Eye (tissue), 1 donor: ENCODE results near the gene LRRK1.
"Not testable (repeated sequence)": the region's sequence is repeated elsewhere in the genome, so short reads cannot be mapped to it uniquely, and the experiment has no call there.

ENCODE experiments used
- DNase-seq: peaks from one replicate; pipeline ENCODE4 v3.0.0-alpha.2; 2015

Gene LRRK1

GRCh38 chr15:101083336-101084045 lies 164.3 kb downstream of the LRRK1 start:
- DNase-seq = no peak

GRCh38 chr15:101084801-101085200 lies 165.6 kb downstream of the LRRK1 start:
- DNase-seq = no peak

- no peak for DNase-seq
Measured at GRCh38 chr15:101085311-101085700, 166.1 kb downstream of the LRRK1 start.

GRCh38 chr15:101086394-101087171 lies 167.4 kb downstream of the LRRK1 start:
- no peak for DNase-seq

- no peak for DNase-seq
Measured at GRCh38 chr15:101087172-101087769, 168.1 kb downstream of the LRRK1 start.

GRCh38 chr15:101088271-101088670 lies 169.1 kb downstream of the LRRK1 start:
- DNase-seq = no peak

DNA sequence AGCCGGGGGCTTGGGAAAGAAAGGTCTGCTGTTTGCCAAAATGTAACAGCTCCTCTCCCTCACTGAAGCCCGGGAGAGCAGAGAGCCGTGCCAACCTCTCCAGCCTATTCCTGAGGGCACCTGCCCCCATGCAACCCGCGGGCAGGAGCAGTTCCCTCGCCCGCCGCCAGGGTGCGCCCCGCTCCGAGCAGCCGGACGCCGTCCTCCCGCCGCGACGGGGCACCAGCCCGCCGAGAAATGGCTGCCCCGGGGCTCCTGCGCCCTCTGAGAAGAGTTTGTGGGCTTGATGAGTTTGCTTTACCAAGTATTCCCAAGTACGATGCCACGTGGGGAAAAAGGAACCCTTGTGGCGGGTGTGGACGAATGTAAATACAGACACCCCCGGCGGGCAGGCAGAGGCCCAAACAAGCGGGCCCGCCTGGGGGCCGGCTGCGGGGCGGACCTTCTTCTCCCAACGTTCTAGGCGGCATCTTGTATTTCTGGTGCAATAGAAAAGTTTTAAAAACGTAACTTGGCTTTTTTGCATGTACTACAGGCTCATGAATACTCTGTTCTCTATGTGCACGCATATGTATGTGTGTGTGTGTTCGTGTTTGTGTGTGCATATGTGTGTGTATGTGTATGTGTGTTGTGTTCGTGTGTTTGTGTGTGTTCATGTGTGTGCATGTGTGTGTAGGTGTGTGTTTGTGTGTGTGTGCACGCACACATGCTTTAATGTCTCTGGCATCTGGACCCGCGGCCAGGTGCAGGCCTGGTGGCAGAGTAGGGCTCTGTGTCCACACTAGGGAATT lies 169.8 kb downstream of the LRRK1 start:
- DNase-seq = peak; percentile 82

DNA sequence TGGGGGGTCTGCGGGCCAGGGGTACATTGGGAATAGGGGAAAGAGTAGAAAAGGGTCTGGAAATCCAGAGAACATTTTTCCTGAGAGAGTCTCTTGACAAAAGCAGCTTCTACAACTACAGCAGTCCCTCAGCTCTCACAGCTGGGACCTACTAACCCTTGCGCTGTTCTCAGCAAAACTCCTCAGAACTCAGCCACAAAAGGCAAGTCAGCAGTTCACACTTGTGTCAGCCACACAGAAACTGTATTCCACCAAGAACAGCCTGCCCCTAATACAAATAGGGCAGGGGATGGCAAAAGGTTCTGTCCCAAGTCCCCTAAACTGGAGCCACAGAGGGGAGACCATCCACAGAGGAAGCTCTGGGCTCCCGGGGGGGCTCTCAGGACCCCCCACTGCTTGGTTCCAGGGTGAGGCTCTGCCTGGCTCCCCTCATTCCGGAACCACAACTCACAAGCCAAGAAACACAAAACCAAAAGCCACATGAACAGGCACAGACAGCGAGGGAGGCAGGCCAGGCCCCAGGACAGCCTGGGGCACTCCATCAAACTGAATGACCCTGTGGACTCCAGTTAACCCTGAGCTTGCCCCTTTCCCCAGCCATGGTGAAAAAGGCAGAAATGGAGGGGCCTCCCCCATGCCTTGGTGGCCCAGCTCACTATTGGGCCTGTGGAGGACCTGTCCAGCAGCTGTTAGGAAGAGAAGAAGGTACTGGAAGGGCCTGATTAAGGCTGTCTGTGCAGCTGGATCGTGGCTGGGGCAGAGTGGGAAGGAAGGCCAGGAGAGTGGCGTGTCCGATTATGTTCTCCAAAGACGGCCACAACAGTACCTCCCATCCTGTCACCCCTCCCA lies 170.6 kb downstream of the LRRK1 start:
- no peak for DNase-seq

- DNase-seq = no peak
Measured at GRCh38 chr15:101090428-101090790, 171.3 kb downstream of the LRRK1 start.

DNA sequence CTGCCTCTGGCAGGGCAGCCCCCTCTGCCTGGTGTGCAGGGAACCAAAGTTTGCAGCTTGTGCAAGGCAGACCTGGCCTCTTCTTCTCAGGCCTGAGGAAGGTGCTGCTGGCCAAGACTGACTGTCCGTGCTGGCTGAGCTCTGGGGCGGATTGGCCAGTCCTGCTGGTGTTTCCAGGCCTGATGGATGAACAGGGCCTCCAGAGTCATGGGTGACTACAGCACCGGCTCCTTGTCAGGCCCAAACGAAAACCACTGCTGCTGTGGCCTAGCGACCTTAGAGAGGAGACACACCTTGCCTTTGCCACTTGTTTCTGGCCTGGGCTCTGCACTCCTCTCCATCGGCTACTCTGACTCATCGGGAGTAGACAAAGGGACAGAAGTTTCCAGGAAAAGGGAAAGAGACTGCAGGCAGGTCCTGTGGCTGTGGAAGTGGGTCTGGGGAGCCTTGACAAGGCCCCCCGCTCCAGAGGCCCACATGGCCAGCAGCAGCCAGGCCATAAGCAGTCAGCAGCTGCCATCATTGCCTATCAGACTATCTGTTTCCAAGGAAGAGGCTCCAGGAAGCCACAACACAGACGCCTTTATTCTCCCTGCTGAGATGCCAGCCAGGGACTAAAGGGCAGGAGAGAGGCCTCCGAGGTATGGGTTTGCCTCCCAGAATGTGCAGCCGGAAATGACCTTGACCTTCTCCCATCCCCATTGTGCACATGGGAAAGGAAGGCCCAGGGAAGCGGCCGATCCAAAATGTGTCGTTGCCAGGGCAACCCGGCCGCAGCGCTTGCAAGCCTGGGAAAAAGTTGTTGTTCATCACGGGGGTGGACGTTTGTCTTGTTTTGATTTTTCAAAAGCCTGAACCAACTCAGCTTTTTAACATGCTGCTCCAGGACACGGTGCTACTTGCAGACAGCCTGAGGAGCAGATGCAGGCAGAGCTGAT lies 172.2 kb downstream of the LRRK1 start:
- peak; percentile 83 for DNase-seq

- peak; percentile 53 for DNase-seq
Measured at GRCh38 chr15:101092156-101092866, 173.2 kb downstream of the LRRK1 start.

- DNase-seq = no peak
Measured at GRCh38 chr15:101092867-101093202, 173.7 kb downstream of the LRRK1 start.

- DNase-seq = no peak
Measured at GRCh38 chr15:101093958-101094357, 174.8 kb downstream of the LRRK1 start.

GRCh38 chr15:101095796-101096406 lies 176.7 kb downstream of the LRRK1 start:
- DNase-seq = not testable (repeated sequence)

DNA sequence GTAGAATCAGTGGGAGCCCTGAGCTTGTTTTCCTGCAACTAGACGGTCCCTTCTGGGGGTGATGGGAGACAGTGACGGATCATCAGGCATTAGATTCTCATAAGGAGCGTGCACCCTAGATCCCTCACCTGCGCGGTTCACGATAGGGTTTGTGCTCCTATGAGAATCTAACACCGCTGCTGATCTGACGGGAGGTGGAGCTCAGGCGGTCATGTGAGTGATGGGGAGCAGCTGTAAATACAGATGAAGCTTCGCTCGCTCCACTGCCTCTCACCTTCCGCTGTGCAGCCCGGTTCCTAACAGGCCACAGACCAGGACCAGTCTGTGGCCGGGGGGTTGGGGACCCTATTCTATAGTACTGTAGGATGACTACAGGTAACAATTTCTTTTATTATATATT lies 178.0 kb downstream of the LRRK1 start:
- DNase-seq = no peak

DNA sequence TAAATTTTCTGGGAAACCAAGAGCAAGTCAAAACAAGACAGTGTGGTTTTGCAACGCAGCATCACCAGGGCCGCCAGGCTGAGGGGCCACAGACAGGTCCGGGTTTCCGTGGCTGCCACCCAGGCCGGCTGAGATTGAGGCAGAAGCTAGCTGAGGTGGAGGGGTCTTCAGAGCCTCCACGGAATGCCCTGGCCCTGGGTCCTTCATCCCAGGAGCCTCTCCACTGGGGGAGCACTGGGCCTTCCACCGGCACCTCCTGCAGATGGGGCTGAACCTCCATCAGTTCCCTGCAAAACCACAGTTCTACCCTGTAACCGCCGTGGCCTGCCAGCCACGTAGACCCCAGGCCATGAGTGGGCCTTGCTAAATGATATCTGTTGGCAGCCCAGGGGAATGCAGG lies 180.0 kb downstream of the LRRK1 start:
- DNase-seq = no peak

DNA sequence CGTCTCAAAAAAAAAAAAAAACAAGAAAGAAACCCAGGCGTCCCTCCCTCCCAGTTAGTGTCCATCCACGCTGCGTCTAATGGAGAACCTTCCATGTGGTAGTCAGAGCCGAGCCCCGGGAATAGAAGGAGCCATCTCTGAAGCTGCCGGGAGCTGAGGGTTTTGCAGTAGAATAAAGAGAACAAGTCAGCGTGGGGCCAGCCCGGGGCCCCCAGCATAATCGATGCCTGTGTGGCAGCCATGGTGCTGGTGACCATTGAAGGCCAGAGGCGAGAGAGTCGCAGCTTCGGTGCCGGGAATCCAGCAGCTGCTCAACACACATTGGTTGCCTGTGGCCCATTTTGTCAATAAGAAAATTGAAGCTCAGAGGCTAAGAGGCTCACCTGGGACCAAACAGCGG lies 181.0 kb downstream of the LRRK1 start:
- no peak for DNase-seq

DNA sequence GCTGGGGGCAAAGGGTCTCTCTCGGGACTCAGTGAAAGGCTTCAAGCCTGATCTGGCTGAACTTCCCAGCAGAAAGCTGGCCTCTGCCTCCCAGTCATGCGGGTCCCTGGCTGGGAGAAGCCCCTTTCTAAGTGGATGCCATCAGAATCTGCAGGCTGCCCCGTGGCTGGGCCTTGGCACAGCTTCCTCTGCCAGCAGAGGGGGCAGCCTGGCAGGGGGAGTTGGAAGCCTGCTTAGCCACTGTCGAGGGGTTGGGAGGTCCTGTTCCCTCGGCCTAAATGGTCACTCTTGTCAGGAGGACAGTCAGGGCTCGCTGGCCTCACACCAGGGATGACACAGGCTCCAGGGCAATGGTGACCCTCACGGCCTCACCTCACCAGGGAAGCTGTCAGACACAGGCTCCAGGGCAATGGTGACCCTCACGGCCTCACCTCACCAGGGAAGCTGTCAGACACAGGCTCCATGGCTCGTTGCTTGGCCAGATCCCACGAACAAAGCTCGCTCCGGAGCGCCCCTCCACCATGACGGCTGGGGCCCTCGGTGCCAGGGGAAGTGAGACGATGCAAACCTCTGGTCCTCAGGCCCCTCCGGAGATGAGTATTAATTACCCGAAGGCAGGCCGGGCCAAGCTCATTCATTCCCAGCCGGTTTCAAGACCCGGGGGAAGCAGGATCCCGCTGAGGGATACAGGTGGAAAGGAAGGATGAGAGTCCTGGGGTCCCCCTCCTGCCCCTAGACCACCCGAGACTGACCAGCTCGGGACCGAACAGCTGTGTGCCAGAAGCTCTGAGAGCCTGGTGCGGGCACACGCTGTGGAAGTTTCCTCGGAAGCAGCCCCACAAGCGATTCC lies 181.7 kb downstream of the LRRK1 start:
- no peak for DNase-seq

DNA sequence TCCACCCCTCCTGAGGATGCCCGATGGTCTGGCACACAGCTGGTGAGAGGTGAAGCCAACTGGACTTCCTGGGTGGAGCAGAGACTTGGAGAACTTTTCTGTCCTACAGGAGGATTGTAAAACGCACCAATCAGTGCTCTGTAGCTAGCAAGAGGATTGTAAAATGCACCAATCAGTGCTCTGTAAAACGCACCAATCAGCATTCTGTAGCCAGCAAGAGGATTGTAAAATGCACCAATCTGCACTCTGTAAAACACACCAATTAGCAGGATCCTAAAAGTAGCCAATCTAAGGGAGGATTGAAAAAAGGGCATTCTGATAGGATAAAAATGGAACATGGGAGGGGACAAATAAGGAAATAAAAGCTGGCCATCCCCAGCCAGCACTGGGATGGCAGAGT lies 182.5 kb downstream of the LRRK1 start:
- no peak for DNase-seq
